ENCODE results near the gene CDA.

DNA sequence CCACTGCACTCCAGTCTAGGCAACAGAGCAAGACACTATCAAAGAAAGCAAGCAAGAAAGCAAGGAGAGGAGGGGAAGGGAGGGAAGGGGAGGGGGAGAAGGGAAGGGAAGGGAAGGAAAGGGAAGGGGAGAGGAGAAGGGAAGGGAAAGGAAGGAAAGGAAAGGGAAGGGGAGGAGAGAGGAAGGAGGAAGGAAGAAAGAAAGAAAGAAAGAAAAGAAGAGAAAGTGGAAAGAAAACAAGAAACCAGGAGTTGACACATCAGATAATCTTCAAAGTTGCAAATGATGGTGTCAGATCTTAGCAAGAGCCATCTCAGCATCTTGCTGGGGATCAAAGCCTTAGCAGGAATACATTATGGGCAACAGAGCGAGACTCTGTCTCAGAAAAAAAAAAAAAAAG lies 14.9 kb upstream of the CDA start:
- TF ChIP-seq POLR2A (IDR thresholded peaks at IDR 0.05; ENCODE audit: low read depth, low read length) (no peak), POLR2AphosphoS5 (IDR thresholded peaks at IDR 0.05; ENCODE audit: low read depth, low read length) (no peak)
